ENCODE measurements around the gene EYS. TPM values are rescaled to one million over a fixed set of nuclear protein-coding genes. Genes with fewer than 3 reads are reported as not detected.

EYS gene
- total RNA-seq, 1 experiment from 2014 or later: not detected

- BruUV-seq (replicated peaks): no TSS peak
- no peaks in the 10 kb centered on the region for H3K27me3 ChIP-seq (ENCODE audit: insufficient read depth, low read length)
- H3K9me3 ChIP-seq (ENCODE audit: control insufficient read depth in 1 of 2, insufficient read depth in 1 of 2, low read depth in 1 of 2, low read length in 2 of 2): peaks cover 0 to 12% of the 10 kb centered on the region in 2 experiments; a peak in 2 of 4 replicates
- no peak for ATAC-seq
- H3K4me1 ChIP-seq (ENCODE audit: control insufficient read depth in 1 of 2, insufficient read depth in 2 of 2, low read length in 2 of 2): no peaks in the 10 kb centered on the region
- no peak overlapping the region for H3K4me2 ChIP-seq (ENCODE audit: low read length)
- TF ChIP-seq EZH2phosphoT487 (IDR thresholded peaks at IDR 0.05; ENCODE audit: borderline replicate concordance): no peak
- no peak for TF ChIP-seq POLR2A (IDR thresholded peaks at IDR 0.05; ENCODE audit: borderline replicate concordance, extremely low read depth, insufficient read depth, insufficient read length)
- TF ChIP-seq ELF1 (IDR thresholded peaks at IDR 0.05; ENCODE audit: borderline replicate concordance, low read depth): no peak
- no peak for TF ChIP-seq ZNF274 (IDR thresholded peaks at IDR 0.05; ENCODE audit: low read depth, low read length)
- TF ChIP-seq SIN3A (IDR thresholded peaks at IDR 0.05; ENCODE audit: low read depth): no peak
- TF ChIP-seq, protein P1, sequence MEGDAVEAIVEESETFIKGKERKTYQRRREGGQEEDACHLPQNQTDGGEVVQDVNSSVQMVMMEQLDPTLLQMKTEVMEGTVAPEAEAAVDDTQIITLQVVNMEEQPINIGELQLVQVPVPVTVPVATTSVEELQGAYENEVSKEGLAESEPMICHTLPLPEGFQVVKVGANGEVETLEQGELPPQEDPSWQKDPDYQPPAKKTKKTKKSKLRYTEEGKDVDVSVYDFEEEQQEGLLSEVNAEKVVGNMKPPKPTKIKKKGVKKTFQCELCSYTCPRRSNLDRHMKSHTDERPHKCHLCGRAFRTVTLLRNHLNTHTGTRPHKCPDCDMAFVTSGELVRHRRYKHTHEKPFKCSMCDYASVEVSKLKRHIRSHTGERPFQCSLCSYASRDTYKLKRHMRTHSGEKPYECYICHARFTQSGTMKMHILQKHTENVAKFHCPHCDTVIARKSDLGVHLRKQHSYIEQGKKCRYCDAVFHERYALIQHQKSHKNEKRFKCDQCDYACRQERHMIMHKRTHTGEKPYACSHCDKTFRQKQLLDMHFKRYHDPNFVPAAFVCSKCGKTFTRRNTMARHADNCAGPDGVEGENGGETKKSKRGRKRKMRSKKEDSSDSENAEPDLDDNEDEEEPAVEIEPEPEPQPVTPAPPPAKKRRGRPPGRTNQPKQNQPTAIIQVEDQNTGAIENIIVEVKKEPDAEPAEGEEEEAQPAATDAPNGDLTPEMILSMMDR (IDR thresholded peaks at IDR 0.05 in 2 of 3, conservative IDR thresholded peaks at IDR 0.05 in 1 of 3; ENCODE audit: borderline replicate concordance in 1 of 3, insufficient read depth in 1 of 3, low read depth in 2 of 3, low read length in 2 of 3): no peak
- TF ChIP-seq ATF3 (IDR thresholded peaks at IDR 0.05): no peak
- no peak overlapping the region for H3K9ac ChIP-seq (ENCODE audit: low read length)
- no peak overlapping the region for H2AFZ ChIP-seq (ENCODE audit: low read depth, low read length, poor library complexity, severe bottlenecking)
- ChIA-PET RAD21 (ENCODE audit: low non-redundant PET in 1 of 2, low total read pairs in 2 of 2, uncharacterized antibody in 2 of 2, unreplicated experiment in 2 of 2) (no interaction called here), POLR2A (no interaction called here), CTCF (no interaction called here)
- no peaks in the 10 kb centered on the region for H4K20me1 ChIP-seq (ENCODE audit: insufficient read depth)
- no peaks in the 10 kb centered on the region for H3K36me3 ChIP-seq (ENCODE audit: control insufficient read depth in 1 of 2, insufficient read depth in 2 of 2, low read length in 2 of 2)
- no peaks in the 10 kb centered on the region for H3K9me2 ChIP-seq (ENCODE audit: insufficient read depth)
- no peak for DNase-seq (ENCODE audit: low read depth, low spot score)
- no peak overlapping the region for H3K27ac ChIP-seq (ENCODE audit: low read depth, low read length)
- intact Hi-C loops (cut with micrococcal nuclease): no loop called here
- H3K79me2 ChIP-seq (ENCODE audit: insufficient read depth, low read length): no peaks in the 10 kb centered on the region
- no peak overlapping the region for H3K4me3 ChIP-seq (replicated peaks in 1 of 2; ENCODE audit: low read depth in 1 of 2, low read length in 2 of 2)
Observed at GRCh38 chr6:65700561-65700960, 6.5 kb downstream of the EYS start.

DNA sequence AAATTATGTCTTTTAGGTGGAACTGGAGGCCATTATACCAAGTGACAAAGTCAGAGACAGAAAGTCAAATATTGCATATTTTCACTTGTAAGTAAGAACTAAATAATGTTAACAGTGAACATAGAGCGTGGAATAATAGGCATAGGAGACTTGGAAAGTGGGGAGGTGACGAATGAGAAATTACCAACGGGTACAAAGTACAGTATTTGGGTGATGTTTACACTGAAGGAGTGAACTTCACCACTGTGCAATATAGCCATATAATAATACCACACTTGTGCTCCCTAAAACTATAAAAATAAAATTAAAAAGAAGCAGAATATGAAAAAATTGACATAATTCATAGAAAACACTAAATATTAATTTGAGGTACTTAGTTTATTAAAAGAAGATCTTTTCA is 14.9 kb downstream of the EYS start:
- H3K79me2 ChIP-seq (ENCODE audit: insufficient read depth, low read length): no peaks in the 10 kb centered on the region
- ChIA-PET RAD21 (ENCODE audit: low non-redundant PET in 1 of 2, low total read pairs in 2 of 2, uncharacterized antibody in 2 of 2, unreplicated experiment in 2 of 2) (no interaction called here), CTCF (no interaction called here), POLR2A (no interaction called here)
- H3K27ac ChIP-seq (ENCODE audit: low read depth, low read length): no peak overlapping the region
- H3K4me1 ChIP-seq (ENCODE audit: control insufficient read depth in 1 of 2, insufficient read depth in 2 of 2, low read length in 2 of 2): no peaks in the 10 kb centered on the region
- no peaks in the 10 kb centered on the region for H3K27me3 ChIP-seq (ENCODE audit: insufficient read depth, low read length)
- no peak overlapping the region for H2AFZ ChIP-seq (ENCODE audit: low read depth, low read length, poor library complexity, severe bottlenecking)
- H3K36me3 ChIP-seq (ENCODE audit: control insufficient read depth in 1 of 2, insufficient read depth in 2 of 2, low read length in 2 of 2): no peaks in the 10 kb centered on the region
- H3K9me3 ChIP-seq (ENCODE audit: control insufficient read depth in 1 of 2, insufficient read depth in 1 of 2, low read depth in 1 of 2, low read length in 2 of 2): peaks cover 7 to 9% of the 10 kb centered on the region in 2 experiments; a peak in 2 of 4 replicates
- H3K9me2 ChIP-seq (ENCODE audit: insufficient read depth): no peaks in the 10 kb centered on the region
- H3K4me2 ChIP-seq (ENCODE audit: low read length): no peak overlapping the region
- no TSS peak for BruUV-seq (replicated peaks)
- no peak for ATAC-seq
- TF ChIP-seq CBX3 (IDR thresholded peaks at IDR 0.05; ENCODE audit: low read depth) (no peak), POLR2A (IDR thresholded peaks at IDR 0.05; ENCODE audit: borderline replicate concordance, extremely low read depth, insufficient read depth, insufficient read length) (no peak), ELF1 (IDR thresholded peaks at IDR 0.05; ENCODE audit: borderline replicate concordance, low read depth) (no peak), JUND (IDR thresholded peaks at IDR 0.05) (no peak), RAD21 (IDR thresholded peaks at IDR 0.05; ENCODE audit: low read depth) (no peak), EZH2 (IDR thresholded peaks at IDR 0.05) (no peak), TCF7L2 (IDR thresholded peaks at IDR 0.05; ENCODE audit: borderline replicate concordance, extremely low read depth, insufficient read depth, insufficient read length) (no peak), SRF (IDR thresholded peaks at IDR 0.05; ENCODE audit: low read depth) (no peak), SP1 (IDR thresholded peaks at IDR 0.05; ENCODE audit: low read depth) (no peak), YY1 (IDR thresholded peaks at IDR 0.05; ENCODE audit: extremely low read depth, insufficient replicate concordance, low read depth, low read length) (no peak), EZH2phosphoT487 (IDR thresholded peaks at IDR 0.05; ENCODE audit: borderline replicate concordance) (no peak), MAX (IDR thresholded peaks at IDR 0.05) (no peak), CEBPB (IDR thresholded peaks at IDR 0.05; ENCODE audit: low read depth) (no peak)
- TF ChIP-seq, protein P1 (IDR thresholded peaks at IDR 0.05 in 2 of 3, conservative IDR thresholded peaks at IDR 0.05 in 1 of 3; ENCODE audit: borderline replicate concordance in 1 of 3, insufficient read depth in 1 of 3, low read depth in 2 of 3, low read length in 2 of 3): no peak
- no peak overlapping the region for H3K4me3 ChIP-seq (replicated peaks in 1 of 2; ENCODE audit: low read depth in 1 of 2, low read length in 2 of 2)
- intact Hi-C loops (cut with micrococcal nuclease): no loop called here
- no peak for DNase-seq (ENCODE audit: low read depth, low spot score)
- H4K20me1 ChIP-seq (ENCODE audit: insufficient read depth): no peaks in the 10 kb centered on the region
- H3K9ac ChIP-seq (ENCODE audit: low read length): no peak overlapping the region
